G401 (cell line): Measurements from ENCODE around the gene B4GALT5. TPM values are rescaled to one million over a fixed set of nuclear protein-coding genes. Genes with fewer than 3 reads are reported as not detected.
A peak's percentile ranks its signal among the peaks of the same experiment; 100 is the strongest.
"Not testable (repeated sequence)": the region's sequence is repeated elsewhere in the genome, so short reads cannot be mapped to it uniquely, and the experiment has no call there.

Experiments used
- DNase-seq: peaks from one replicate; pipeline ENCODE4 v3.0.0-alpha.2; 2015; ENCODE audit warnings: low spot score
- in situ Hi-C: cut with HindIII; loops from 2 replicates; pipeline ENCODE4 v1.10.0; 2016; ENCODE audit warnings: low sequenced_read_pairs, mixed read lengths
- total RNA-seq: library from RNA; depleted of rRNA; stranded (reverse); fragments of >200 nt; shearing (Covaris generic); gene quantifications from 2 replicates; pipeline ENCODE4 v1.2.3, GENCODE V29; 2014

B4GALT5 gene
- total RNA-seq, 1 experiment from 2014 or later = 38.4 TPM

DNA sequence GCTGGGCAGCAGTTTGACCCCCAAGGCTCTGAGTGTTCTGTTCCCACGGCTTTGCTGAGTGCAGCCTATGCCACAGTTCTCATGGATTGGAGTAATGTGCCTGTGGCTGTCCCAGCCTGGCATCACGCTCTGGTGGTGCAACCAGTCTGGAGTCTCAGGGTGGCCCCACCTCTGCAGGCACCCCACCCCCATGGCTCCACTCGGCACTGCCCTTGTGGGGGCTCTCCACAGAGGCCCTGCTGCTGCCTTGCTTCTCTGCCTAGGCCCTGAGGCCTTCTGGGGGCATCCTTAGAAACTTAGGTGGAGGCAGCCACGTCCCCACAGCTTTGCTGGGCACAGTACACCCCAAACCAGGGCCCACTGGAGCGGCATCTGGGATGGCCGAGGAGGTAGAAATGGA, 25.4 kb upstream of the B4GALT5 start:
- DNase-seq = no peak
- in situ Hi-C loops = no loop called here

DNA sequence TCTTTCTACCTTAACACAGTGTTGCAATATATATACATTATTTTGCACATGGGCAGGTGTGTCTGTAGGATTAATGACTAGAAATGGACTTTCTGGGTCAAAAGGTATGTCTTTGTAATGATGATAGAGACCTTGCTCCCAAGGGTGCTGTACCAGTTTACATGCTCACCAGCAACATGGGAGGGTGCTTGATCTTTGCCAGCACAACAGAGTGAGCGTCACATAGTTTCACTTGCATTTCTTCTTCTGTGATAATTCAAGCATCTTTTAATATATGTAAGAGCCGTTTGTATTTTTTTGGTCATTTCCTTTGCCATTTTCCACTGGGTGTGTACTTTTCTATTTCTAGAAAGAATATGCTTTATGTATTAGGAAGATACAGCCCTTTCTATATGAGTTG, 23.6 kb upstream of the B4GALT5 start:
- DNase-seq = no peak
- in situ Hi-C loops = no loop called here

DNA sequence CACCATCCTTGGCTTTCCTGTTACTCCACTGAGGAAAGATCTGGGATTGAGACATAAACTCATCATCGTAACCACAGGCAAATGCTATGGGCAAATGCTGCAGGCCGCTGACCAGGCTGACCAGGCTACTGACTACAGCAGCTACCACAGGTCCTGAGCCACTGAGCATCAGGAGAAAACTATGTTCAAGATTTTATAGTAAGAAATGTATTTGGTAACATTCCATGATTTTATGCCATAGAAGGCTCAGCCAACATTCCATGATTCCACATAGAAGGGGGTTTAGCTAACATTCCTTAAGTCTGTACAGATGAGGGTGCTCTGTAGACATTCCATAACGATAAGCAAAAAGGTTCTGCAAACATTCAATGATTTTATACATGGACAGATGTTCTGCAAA, 16.1 kb upstream of the B4GALT5 start:
- in situ Hi-C loops = no loop called here
- DNase-seq = no peak

DNA sequence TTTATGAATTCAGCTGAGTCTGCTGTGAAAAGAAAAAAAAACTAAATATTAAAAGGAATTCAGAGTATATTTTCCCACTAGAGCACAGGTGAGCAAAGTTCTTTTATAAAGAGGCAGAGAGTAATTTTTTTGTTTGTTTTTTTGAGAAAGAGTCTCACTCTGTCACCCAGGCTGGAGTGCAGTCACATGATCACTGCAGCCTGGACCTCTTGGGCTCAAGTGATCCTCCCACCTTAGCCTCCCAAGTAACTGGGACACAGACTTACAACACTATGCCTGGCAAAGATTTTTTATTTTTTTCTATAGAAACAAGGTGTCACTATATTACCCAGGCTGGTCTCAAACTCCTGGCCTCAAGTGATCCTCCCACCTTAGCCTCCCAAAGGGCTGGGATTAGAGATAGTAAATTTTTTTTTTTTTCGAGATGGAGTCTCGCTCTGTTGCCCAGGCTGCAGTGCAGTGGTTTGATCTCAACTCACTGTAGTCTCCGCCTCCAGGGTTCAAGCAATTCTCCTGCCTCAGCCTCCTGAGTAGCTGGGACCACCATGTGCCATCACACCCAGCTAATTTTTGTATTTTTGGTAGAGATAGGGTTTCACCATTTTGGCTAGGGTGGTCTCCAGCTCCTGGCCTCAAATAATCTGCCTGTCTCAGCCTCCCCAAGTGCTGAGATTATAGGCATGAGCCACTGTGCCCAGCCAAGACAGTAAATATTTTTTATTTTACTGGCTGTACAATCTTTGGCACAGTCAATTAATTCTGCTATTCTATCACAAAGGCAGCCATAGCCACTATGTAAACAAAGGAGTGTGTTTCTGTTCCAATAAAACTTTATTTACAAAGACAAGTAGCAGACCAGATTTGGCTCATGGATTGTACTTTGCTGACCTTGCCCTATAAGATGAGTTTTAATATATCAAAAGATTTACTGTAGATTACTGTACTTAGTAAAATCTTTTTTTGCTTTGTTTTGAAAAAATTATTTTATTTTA, 14.5 kb upstream of the B4GALT5 start:
- in situ Hi-C loops = no loop called here
- no peak for DNase-seq

DNA sequence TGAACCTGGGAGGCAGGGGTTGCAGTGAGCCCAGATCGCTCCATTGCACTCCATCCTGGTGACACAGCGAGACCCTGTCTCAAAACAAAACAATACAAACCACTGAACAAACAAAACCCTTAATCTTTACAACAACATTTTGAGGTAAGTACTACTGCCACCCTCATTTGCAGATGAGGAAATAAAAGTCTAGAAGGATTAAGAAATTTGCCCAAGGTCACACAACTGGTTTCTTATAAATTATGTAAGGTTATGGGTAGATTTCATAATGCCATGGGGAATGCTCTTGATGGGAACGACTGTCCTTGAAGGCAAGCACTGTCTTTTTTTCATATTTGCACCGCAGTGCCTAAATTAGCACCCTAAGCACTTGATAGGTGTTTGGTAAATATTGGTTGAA, 13.8 kb upstream of the B4GALT5 start:
- in situ Hi-C loops = no loop called here
- no peak for DNase-seq

DNA sequence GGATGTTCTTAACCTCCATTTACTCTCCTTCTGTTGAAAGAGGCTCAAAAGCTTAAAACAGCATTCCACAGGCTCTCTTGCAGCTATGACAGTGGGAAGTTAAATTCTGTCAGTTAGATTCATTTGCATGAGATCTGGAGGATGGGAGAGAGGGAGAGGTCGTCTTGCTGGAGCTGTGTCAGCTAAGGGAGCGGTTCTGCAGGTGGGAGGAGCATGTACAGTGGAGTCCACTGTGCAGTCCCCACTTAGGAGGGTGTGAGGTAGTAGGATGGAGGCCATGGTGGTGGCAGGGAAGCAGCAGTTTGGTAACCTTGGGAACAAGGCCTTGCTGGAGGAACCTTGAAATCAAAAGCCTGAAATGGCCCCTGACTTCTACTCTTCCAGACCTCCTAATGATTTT, 12.0 kb upstream of the B4GALT5 start:
- in situ Hi-C loops = no loop called here
- no peak for DNase-seq

DNA sequence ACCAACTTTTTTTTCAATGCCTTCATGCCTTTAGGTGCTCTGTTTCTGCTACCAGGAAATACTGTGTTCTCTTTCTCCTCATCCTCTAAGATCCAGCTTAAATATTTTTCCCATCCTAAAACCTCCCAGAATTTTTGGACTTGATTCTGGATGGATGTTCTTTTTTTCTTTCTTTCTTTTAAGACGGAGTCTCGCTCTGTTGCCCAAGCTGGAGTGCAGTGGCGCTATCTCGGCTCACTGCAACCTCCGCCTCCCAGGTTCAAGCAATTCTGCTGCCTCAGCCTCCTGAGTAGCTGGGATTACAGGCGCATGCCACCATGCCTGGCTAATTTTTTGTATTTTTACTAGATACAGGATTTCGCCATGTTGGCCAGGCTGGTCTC, 11.5 kb upstream of the B4GALT5 start:
- DNase-seq, in situ Hi-C loops: not testable (repeated sequence)

DNA sequence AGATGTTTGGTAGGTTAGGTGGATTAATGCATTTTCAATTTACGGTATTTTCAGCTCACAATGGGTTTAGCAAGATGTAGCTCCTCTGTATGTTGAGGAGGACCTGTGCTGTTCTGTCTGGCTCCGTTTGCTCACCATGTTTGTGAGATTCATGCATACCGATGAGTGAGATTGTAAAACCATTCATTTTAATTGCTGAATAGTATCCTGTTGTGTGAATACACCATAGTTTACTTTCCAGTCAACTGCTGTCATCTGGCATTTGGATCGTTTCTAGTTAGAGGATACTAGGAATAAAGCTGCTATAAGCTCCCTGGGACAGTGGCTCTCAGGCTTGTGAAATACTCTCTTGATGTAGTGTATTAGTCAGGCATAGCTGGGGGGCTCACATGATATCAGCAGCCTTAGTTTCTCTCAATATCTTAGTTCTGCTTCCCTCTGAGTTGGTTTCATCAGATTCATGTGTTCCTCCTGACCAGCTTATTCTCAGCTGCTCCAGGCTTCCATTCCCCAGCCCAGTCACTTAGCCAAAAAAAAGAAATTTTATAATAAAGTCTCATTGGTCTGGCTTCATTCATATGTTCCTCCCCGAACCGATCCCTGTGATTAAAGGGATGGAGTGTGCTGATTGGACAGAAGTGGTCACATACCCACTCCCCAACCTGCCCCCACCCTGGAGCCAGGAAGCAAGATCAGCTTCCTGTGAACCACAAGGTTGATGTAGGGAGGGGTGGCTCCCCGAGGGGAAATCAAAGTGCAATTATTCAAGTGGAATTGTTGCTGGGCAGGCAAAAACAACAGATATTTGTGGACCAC, 10.9 kb upstream of the B4GALT5 start:
- no peak for DNase-seq
- in situ Hi-C loops = no loop called here

DNA sequence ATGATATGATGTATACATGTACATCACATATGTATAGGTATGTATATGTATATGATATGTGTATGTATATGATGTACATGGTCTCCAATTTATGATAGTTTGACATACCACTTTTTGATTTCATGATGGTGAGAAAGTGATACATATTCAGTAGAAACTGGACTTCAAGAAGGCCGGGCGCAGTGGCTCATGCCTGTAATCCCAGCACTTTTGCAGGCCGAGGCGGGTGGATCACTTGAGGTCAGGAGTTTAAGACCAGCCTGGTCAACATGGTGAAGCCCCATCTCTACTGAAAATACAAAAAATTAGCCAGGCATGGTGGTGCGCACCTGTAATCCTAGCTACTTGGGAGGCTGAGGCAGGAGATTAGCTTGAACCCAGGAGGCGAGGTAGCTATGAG, 10.1 kb upstream of the B4GALT5 start:
- DNase-seq, in situ Hi-C loops: not testable (repeated sequence)

DNA sequence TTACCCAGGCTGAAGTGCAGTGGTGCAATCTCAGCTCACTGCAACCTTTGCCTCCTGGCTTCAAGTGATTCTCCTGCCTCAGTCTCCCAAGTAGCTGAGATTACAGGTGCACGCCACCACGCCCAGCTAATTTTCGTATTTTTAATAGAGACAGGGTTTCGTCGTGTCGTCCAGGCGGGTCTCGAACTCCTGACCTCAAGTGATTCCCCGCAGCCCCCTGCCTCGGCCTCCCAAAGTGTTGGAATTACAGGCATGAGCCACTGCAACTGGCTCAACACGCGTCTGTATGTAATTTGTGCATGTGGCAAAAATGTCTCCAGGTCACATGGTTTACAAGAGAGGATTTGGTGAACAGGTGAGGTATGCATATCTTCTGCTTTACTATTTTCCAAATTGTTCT, 7.6 kb upstream of the B4GALT5 start:
- in situ Hi-C loops, DNase-seq: not testable (repeated sequence)

DNA sequence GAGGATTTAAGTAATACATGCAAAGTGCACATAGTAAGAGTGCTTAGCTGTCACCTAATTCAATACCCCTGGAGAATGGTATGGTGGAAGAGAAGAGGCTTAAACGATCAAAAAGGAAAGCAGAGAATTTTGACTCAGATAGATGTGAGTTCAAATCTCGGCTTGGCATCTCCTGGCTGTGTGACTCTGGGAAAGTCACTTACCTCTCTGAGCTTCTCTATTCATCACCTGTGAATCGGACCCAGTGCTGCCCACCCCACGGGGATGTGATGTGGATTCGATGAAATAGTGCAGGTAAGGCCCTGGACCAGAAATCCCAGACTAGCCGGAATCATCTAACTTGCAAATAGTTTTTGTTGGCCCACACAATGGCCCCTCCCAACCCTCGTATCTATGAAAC, 1.8 kb upstream of the B4GALT5 start:
- in situ Hi-C loops = no loop called here

DNA sequence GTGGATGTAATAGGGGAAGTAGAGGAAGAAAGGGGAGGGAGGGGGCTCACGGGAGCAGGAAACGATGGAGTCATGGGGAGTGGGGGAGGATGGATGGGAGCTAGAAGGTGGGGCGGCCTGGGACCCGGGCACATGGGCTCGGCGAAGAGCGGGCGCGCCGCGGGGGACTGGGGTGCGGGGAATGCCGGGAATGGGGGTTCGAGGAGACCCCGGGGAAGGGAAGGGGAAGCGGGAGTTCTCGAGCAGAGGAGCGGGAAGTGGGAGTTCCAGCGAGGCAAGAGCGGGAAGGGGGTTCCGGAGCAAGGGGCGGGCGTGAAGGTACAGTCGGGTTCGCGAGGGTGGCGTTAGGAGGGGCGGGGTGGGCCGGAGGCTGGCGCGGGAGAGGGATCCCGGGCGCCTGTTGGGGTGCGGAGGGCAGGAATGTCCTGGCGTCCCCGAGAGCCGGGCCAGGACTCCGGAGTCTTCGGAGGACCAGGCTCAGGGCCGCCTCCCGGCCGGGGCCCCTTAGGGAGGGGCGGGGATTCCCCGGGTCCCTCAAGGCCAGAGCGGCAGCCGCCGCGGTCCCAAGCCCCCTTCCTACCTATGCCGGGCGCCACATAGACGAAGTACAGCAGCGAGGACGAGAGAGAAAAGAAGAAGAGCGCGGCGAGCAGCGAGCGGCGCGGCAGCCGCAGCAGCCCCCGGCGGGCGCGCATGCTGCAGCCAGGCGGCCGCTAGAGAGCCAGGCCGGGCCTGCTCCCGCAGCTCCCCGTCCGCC, 504 bp downstream of the B4GALT5 start:
- in situ Hi-C loops = no loop called here
- peak; percentile 37 for DNase-seq

More for the DNA sequence above, 1.8 kb upstream of the B4GALT5 start:
- no peak for DNase-seq

DNA sequence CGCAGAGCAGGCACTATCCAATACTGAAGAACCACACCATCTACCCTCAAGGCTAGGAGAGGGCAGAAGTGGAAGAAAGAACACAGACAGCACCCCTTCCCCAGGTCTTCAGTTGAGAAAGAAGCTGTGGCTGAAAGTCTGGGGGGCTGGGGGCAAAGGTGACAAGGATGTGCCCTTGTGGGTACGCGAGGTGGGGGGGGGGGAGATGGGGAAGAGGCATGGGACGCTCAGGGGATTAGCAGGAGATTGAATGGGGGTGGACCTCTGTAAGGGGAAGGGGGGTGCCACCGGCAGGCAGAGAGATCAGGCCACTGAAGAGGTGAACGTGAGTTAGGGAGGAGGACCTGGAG, 1.1 kb downstream of the B4GALT5 start:
- in situ Hi-C loops = no loop called here
- DNase-seq = peak; percentile 23

DNA sequence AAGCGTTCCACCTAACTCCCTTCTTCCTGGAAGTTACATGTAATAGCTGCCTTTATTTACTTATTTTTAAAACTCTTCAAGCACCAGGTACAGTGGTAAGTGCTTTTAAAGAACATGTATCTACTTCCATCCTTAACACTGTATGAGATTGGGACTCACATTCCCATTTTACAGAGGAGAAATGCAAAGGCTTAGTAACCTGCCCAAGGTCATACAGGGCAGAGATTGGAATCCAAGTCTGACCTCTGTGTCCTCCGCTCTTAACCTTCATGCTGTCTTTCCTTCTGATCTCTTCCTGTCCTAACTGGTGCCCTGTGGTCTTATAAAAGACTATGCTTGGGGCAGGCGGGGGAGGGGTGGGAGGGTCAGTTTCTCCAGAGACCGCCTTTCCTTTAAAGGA, 1.6 kb downstream of the B4GALT5 start:
- in situ Hi-C loops = no loop called here
- peak; percentile 40 for DNase-seq

DNA sequence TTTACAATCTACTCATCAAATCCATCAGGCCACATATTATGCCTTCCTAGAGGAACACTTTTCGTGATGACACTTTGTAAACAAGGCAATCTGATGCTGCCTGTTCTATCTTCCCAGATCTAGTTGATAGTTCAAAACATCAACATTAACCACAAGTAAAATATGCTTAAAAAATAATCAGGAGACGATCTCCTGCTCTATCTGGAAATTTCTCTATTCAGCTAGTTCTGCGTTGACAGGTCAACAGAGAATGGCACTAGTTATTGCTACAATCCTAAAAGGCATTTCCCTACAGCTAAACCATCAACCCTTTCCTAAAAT, 2.1 kb downstream of the B4GALT5 start:
- in situ Hi-C loops = no loop called here
- DNase-seq = peak; percentile 51

DNA sequence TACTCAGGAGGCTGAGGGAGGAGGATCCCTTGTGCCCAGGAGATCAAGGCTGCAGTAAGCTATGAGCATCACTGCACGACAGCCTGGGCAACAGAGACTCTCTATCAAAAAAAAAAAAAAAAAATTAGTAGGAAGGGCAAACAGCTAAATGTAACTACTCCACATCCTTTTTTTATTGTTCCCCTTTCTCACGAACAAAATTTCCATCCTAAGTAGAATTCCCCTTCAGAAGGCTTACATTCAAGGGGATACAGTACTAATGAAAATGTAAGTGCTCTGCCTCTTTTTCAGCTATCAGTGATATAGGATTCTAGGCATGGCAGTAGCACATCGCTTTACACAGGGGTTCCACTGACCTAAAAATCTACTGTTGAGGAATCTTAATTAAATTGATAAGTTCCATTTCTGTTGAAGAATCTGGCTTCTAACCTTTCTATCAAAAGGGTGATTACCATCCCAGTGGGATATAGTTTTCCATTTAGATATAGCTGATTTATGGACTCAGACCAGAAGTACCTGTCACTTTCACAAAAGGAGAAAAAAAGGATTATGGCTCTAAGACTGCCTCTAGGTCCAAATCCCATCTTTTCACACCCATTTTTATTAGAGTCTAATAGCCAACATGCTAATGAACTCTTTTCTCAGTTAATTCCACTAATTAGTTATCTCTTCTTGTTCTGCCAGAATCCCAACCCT, 2.6 kb downstream of the B4GALT5 start:
- in situ Hi-C loops = no loop called here

DNA sequence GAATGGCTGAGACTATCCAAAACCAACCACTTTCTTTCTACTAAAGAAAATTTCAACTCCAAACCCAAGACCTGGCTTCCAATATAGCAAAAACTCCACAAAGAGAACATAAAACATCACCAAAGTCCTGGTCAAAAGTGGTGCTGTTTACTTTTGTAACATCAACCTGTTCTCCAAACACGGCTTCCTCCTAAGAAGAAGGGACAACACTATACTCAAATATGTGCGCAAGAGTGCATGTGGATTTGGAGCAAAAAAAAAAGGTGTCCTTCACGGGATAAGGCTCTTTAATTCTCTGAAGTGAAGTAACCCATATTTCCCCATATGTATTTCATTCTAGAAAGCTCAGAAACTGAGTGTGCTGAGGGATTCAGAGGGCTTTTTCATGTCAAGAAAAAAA, 6.6 kb downstream of the B4GALT5 start:
- no peak for DNase-seq
- in situ Hi-C loops = no loop called here

More for the DNA sequence above, 2.6 kb downstream of the B4GALT5 start:
- peak; percentile 24 for DNase-seq

DNA sequence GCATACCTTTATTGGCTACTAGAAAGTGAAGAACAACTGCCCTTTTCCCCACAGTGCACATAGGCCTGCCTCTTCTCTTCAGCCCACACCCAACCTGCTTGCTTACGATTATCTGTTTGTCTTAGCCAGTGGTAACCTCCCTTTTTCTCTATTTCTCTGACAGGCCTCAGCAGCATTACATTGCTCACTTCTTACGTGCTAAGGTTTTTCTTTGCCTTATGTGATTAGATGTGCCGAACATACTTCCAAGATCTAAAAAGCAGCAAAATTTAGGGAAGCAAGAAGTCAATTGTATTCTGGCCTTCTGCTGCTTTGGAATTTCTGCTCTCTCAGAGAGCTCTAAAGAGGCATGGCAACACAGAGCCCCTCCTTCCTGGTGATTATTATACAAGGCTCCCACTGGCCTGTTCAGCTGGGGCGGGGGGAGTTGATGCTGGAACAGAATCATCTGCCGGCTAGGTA, 7.0 kb downstream of the B4GALT5 start:
- in situ Hi-C loops = no loop called here
- no peak for DNase-seq

DNA sequence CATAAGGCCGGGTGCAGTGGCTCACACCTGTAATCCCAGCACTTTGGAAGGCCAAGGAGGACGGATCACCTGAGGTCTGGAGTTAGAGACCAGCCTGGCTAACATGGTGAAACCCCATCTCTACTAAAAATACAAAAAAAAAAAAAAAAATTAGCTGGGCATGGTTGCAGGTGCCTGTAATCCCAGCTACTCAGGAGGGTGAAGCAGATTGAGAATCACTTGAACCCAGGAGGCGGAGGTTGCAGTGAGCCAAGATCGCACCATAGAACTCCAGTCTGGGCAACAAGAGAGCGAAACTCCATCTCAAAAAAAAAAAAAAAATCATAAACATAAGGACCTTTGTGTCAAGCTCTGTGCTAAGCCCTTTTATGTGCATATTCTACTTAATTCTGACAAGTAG, 7.8 kb downstream of the B4GALT5 start:
- DNase-seq, in situ Hi-C loops: not testable (repeated sequence)
